Measurements from ENCODE around the gene NCKAP5.

GRCh38 chr2:133098787-133099186 is 469.5 kb downstream of the NCKAP5 start:
- no peak for TF ChIP-seq CTCF (IDR thresholded peaks at IDR 0.05 in 2 of 3, conservative IDR thresholded peaks at IDR 0.05 in 1 of 3; ENCODE audit: insufficient read depth in 2 of 3, low read depth in 1 of 3, low read length in 3 of 3)
- TF ChIP-seq CBX1 (IDR thresholded peaks at IDR 0.05; ENCODE audit: low read depth), result no peak
- no peak for TF ChIP-seq XRCC3 (IDR thresholded peaks at IDR 0.05)
- TF ChIP-seq SPI1 (IDR thresholded peaks at IDR 0.05; ENCODE audit: borderline replicate concordance, low read depth, low read length), result no peak
- TF ChIP-seq TEAD4 (IDR thresholded peaks at IDR 0.05; ENCODE audit: low read length), result no peak
- TF ChIP-seq TEAD4 (CRISPR knock-in tag; IDR thresholded peaks at IDR 0.05; ENCODE audit: borderline replicate concordance), result no peak
- TF ChIP-seq ZNF263 (CRISPR knock-in tag; IDR thresholded peaks at IDR 0.05; ENCODE audit: borderline replicate concordance), result no peak
- no peak for TF ChIP-seq E4F1 (CRISPR knock-in tag; IDR thresholded peaks at IDR 0.05; ENCODE audit: borderline replicate concordance)
- no peak for TF ChIP-seq HNRNPK (IDR thresholded peaks at IDR 0.05; ENCODE audit: low read depth, low read length, poor library complexity, severe bottlenecking)
- TF ChIP-seq MCM7 (IDR thresholded peaks at IDR 0.05), result no peak

Data from K562 (cell line).